Osteocyte (in vitro differentiated cells): ENCODE data around the gene ZDHHC14. TPM values are rescaled to one million over a fixed set of nuclear protein-coding genes. Genes with fewer than 3 reads are reported as not detected.

Experiments
- DNase-seq: peaks from one replicate; pipeline ENCODE4 v3.0.0; 2021; ENCODE audit warnings: mixed read lengths; ENCODE audit not compliant: unreplicated experiment; ENCODE audit errors: extremely low spot score
- H3K27ac Mint-ChIP-seq: one replicate; pipeline ENCODE4 v1.8.0; 2021; ENCODE audit warnings: mild to moderate bottlenecking, mixed read lengths; ENCODE audit not compliant: unreplicated experiment
- H3K27me3 Mint-ChIP-seq: one replicate; pipeline ENCODE4 v1.8.0; 2021; ENCODE audit warnings: mixed read lengths; ENCODE audit not compliant: unreplicated experiment
- H3K36me3 Mint-ChIP-seq: one replicate; pipeline ENCODE4 v1.8.0; 2021; ENCODE audit warnings: mixed read lengths; ENCODE audit not compliant: unreplicated experiment
- H3K4me1 Mint-ChIP-seq: one replicate; pipeline ENCODE4 v1.8.0; 2021; ENCODE audit warnings: mixed read lengths; ENCODE audit not compliant: unreplicated experiment
- H3K4me3 Mint-ChIP-seq: one replicate; pipeline ENCODE4 v1.8.0; 2021; ENCODE audit warnings: mild to moderate bottlenecking, moderate library complexity, mixed read lengths; ENCODE audit not compliant: unreplicated experiment
- H3K9me3 Mint-ChIP-seq: one replicate; pipeline ENCODE4 v1.8.0; 2021; ENCODE audit warnings: mixed read lengths; ENCODE audit not compliant: unreplicated experiment
- CTCF ChIP-seq: fragments of 200-600 bp; sonication (generic); IDR thresholded peaks from 2 replicates; pipeline ENCODE4 v1.5.0; 2021; ENCODE audit warnings: antibody characterized with exemption, mild to moderate bottlenecking, moderate library complexity
- total RNA-seq: library from RNA; stranded (reverse); gene quantifications from 2 replicates; pipeline ENCODE4 v1.2.1, GENCODE V29; 2021

ZDHHC14 gene
- total RNA-seq, 1 donor from 2014 or later: 9.1 TPM

DNA sequence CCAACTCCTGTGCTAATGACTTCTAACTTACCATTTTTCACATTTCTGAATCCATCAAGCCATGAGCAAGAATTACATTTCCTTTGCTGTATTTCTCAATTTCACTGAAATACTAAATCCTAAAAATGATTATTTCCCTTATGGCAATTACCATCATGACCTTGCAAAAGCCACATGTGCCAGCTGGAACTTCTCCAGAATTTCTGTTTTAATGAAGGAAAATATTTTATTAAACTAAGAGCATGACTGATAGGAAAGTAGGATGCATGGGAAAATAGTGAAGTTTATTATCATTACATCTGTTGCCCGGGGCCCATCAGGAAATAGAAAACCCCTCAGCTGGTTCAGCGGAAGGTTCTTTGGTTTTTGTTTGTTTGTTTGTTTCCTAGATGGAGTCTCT lies 43.2 kb upstream of the ZDHHC14 start:
- no peak for TF ChIP-seq CTCF
- DNase-seq: no peak
- H3K9me3 Mint-ChIP-seq: no peaks in the 10 kb centered on the region
- no peaks in the 10 kb centered on the region for H3K36me3 Mint-ChIP-seq
- H3K4me3 Mint-ChIP-seq: no peak overlapping the region
- peaks cover 61% of the 10 kb centered on the region for H3K27me3 Mint-ChIP-seq
- no peaks in the 10 kb centered on the region for H3K4me1 Mint-ChIP-seq
- H3K27ac Mint-ChIP-seq: no peak overlapping the region

- Mint-ChIP-seq H3K27ac (no peak overlapping the region), H3K27me3 (peaks cover 56% of the 10 kb centered on the region), H3K4me3 (no peak overlapping the region), H3K36me3 (no peaks in the 10 kb centered on the region), H3K4me1 (no peaks in the 10 kb centered on the region), H3K9me3 (no peaks in the 10 kb centered on the region)
- DNase-seq: no peak
- TF ChIP-seq CTCF: peak; percentile 20
These were observed 41.6 kb upstream of the ZDHHC14 start for GRCh38 chr6:157339432-157339831.

GRCh38 chr6:157343732-157344131 lies 37.3 kb upstream of the ZDHHC14 start:
- no peak for DNase-seq
- Mint-ChIP-seq H3K36me3 (no peaks in the 10 kb centered on the region), H3K9me3 (no peaks in the 10 kb centered on the region), H3K27ac (no peak overlapping the region), H3K4me1 (no peaks in the 10 kb centered on the region), H3K27me3 (peaks cover 57% of the 10 kb centered on the region), H3K4me3 (no peak overlapping the region)
- no peak for TF ChIP-seq CTCF

GRCh38 chr6:157346373-157346772 lies 34.6 kb upstream of the ZDHHC14 start:
- TF ChIP-seq CTCF: no peak
- DNase-seq: no peak
- H3K4me3 Mint-ChIP-seq: no peak overlapping the region
- peaks cover 47% of the 10 kb centered on the region for H3K27me3 Mint-ChIP-seq
- H3K9me3 Mint-ChIP-seq: peaks cover 4% of the 10 kb centered on the region
- H3K27ac Mint-ChIP-seq: no peak overlapping the region
- H3K36me3 Mint-ChIP-seq: peaks cover 3% of the 10 kb centered on the region
- H3K4me1 Mint-ChIP-seq: no peaks in the 10 kb centered on the region

DNA sequence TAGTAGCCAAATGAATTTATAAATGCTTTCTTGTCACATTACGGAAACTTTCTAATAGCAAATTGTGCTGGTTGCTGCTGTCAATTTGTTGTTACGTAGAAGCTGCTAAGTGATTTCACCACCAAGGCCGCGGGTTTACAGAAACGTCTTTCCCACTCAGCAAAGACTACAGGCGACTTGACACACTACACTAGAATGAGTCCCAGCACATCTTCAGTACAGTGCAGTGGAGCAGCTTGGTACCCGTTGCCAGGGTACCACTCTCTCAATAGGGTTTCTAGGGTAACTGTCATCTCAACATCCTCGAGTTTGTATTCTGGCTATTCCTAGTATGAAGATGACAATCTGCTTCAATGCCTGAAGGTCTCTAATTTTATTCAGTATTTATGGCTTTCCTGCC lies 22.7 kb upstream of the ZDHHC14 start:
- no peak for TF ChIP-seq CTCF
- Mint-ChIP-seq H3K27ac (no peak overlapping the region), H3K27me3 (peaks cover 33% of the 10 kb centered on the region)

More for the DNA sequence above, 22.7 kb upstream of the ZDHHC14 start:
- H3K4me1 Mint-ChIP-seq: peaks cover 3% of the 10 kb centered on the region
- H3K4me3 Mint-ChIP-seq: no peak overlapping the region
- H3K36me3 Mint-ChIP-seq: no peaks in the 10 kb centered on the region
- no peak for DNase-seq
- no peaks in the 10 kb centered on the region for H3K9me3 Mint-ChIP-seq
